NCI-H128 (cell line): ENCODE measurements around the gene SOX30.
"Not testable (repeated sequence)": the region's sequence is repeated elsewhere in the genome, so short reads cannot be mapped to it uniquely, and the experiment has no call there.

Source experiments
- DNase-seq: peaks from one replicate; lab custom pipeline; 2025; ENCODE audit not compliant: unreplicated experiment; lab: John Stamatoyannopoulos, UW

Gene SOX30

GRCh38 chr5:157652377-157652692, at the start of gene SOX30:
SOX30 (minus strand) TSS chr5:157652438; CDS start chr5:157652078, 360 bp downstream.
- DNase-seq: no peak

- DNase-seq: not testable (repeated sequence)
Measured at GRCh38 chr5:157698674-157699073, 46.4 kb upstream of the SOX30 start.

GRCh38 chr5:157696154-157696553, 43.9 kb upstream of the SOX30 start:
- DNase-seq: not testable (repeated sequence)

GRCh38 chr5:157693816-157694215, 41.6 kb upstream of the SOX30 start:
- not testable (repeated sequence) for DNase-seq

GRCh38 chr5:157690690-157691433, 38.6 kb upstream of the SOX30 start:
- DNase-seq: no peak

- no peak for DNase-seq
Measured at GRCh38 chr5:157689942-157690689, 37.9 kb upstream of the SOX30 start.

GRCh38 chr5:157687198-157687554, 34.9 kb upstream of the SOX30 start:
- DNase-seq: no peak

- not testable (repeated sequence) for DNase-seq
Measured at GRCh38 chr5:157686276-157687197, 34.3 kb upstream of the SOX30 start.

GRCh38 chr5:157682257-157682656, 30.0 kb upstream of the SOX30 start:
- no peak for DNase-seq

GRCh38 chr5:157681048-157681447, 28.8 kb upstream of the SOX30 start:
- DNase-seq: no peak

- DNase-seq: no peak
Measured at GRCh38 chr5:157680239-157680638, 28.0 kb upstream of the SOX30 start.

GRCh38 chr5:157679801-157680200, 27.6 kb upstream of the SOX30 start:
- no peak for DNase-seq

- DNase-seq: no peak
Measured at GRCh38 chr5:157677931-157678330, 25.7 kb upstream of the SOX30 start.

GRCh38 chr5:157674351-157674750, 22.1 kb upstream of the SOX30 start:
- DNase-seq: not testable (repeated sequence)

- no peak for DNase-seq
Measured at GRCh38 chr5:157672976-157673375, 20.7 kb upstream of the SOX30 start.

GRCh38 chr5:157671592-157672330, 19.5 kb upstream of the SOX30 start:
- no peak for DNase-seq

GRCh38 chr5:157670662-157671591, 18.7 kb upstream of the SOX30 start, which contains the start of gene C5orf52:
C5orf52 (plus strand) TSS chr5:157671533; CDS start chr5:157671615, 82 bp downstream.
- no peak for DNase-seq

- DNase-seq: no peak
Measured at GRCh38 chr5:157669701-157670097, 17.5 kb upstream of the SOX30 start.

- DNase-seq: no peak
Measured at GRCh38 chr5:157668356-157668755, 16.1 kb upstream of the SOX30 start.
